Endodermal cell (in vitro differentiated cells): ENCODE data around the gene HPCAL1. TPM values are rescaled to one million over a fixed set of nuclear protein-coding genes. Genes with fewer than 3 reads are reported as not detected.
"Not testable (repeated sequence)": the region's sequence is repeated elsewhere in the genome, so short reads cannot be mapped to it uniquely, and the experiment has no call there.

ENCODE experiments used
- DNase-seq: peaks from one replicate; pipeline ENCODE4 v3.0.0-alpha.2; 2017
- H3K27ac ChIP-seq: 2 replicates; pipeline ENCODE4 v1.5.1; 2013; ENCODE audit warnings: mild to moderate bottlenecking, low read depth, low read length, moderate library complexity
- H3K27me3 ChIP-seq: 2 replicates; pipeline ENCODE4 v1.6.1; 2013; ENCODE audit warnings: mild to moderate bottlenecking, low read length, moderate library complexity; ENCODE audit not compliant: insufficient read depth, control insufficient read depth, poor library complexity, severe bottlenecking
- H3K36me3 ChIP-seq: 2 replicates; pipeline ENCODE4 v1.7.0; 2013; ENCODE audit warnings: mild to moderate bottlenecking, low read length, moderate library complexity; ENCODE audit not compliant: control insufficient read depth, insufficient read depth
- H3K4me1 ChIP-seq: one replicate; pipeline ENCODE4 v1.7.0; 2013; ENCODE audit warnings: low read length; ENCODE audit not compliant: control insufficient read depth, insufficient read depth
- H3K4me3 ChIP-seq: 2 replicates; pipeline ENCODE4 v1.5.1; 2013; ENCODE audit warnings: mild to moderate bottlenecking, low read length, moderate library complexity
- H3K9ac ChIP-seq: 2 replicates; pipeline ENCODE4 v1.6.1; 2013; ENCODE audit warnings: mild to moderate bottlenecking, low read length, moderate library complexity; ENCODE audit not compliant: poor library complexity, severe bottlenecking; ENCODE audit errors: extremely low read depth
- H3K9me3 ChIP-seq: 2 replicates; pipeline ENCODE4 v1.6.1; 2013; ENCODE audit warnings: mild to moderate bottlenecking, low read length, moderate library complexity; ENCODE audit not compliant: control insufficient read depth
- H3K27ac Mint-ChIP-seq: 2 replicates; pipeline ENCODE4 v1.8.0; 2020; ENCODE audit warnings: mixed read lengths
- H3K27me3 Mint-ChIP-seq: 2 replicates; pipeline ENCODE4 v1.8.0; 2021; ENCODE audit warnings: mild to moderate bottlenecking, mixed read lengths; ENCODE audit not compliant: insufficient read depth
- H3K36me3 Mint-ChIP-seq: 2 replicates; pipeline ENCODE4 v1.8.0; 2020; ENCODE audit warnings: low read depth, mixed read lengths
- H3K4me1 Mint-ChIP-seq: 2 replicates; pipeline ENCODE4 v1.8.0; 2020; ENCODE audit warnings: mixed read lengths
- H3K4me3 Mint-ChIP-seq: 2 replicates; pipeline ENCODE4 v1.8.0; 2020; ENCODE audit warnings: mild to moderate bottlenecking, moderate library complexity, mixed read lengths
- H3K9me3 Mint-ChIP-seq: 2 replicates; pipeline ENCODE4 v1.8.0; 2020; ENCODE audit warnings: mild to moderate bottlenecking, mixed read lengths
- WGBS, 2 experiments: methylation state at CpG; one replicate each; pipeline versions ENCODE4 v1.1.5 to v1.1.7; 2013; ENCODE audit warnings: missing lambda C conversion rate in 2 of 2, mixed read lengths in 1 of 2; ENCODE audit not compliant: insufficient coverage in 1 of 2, insufficient read length in 1 of 2; 5-methylcytosine and 5-hydroxymethylcytosine counted together
- total RNA-seq, 2 donors: library from RNA; stranded (reverse); fragmentation: NEBNext Ultra II Directional in 1 of 2; extraction: Animal tissue kit (Norgen Biotek cat#: 25700) in 1 of 2; gene quantifications; 2 replicates in 1 of 2; 3 replicates in 1 of 2; pipeline ENCODE4 v1.2.1, GENCODE V29; 2021
- TF ChIP-seq, protein P1 (sequence below): fragments of 200-600 bp; sonication (generic); conservative IDR thresholded peaks from 2 replicates; pipeline ENCODE4 v1.5.0; 2021; ENCODE audit warnings: antibody characterized with exemption, mild to moderate bottlenecking

The HPCAL1 gene
- total RNA-seq, 2 donors from 2014 or later, result 6.8 to 8.1 TPM

DNA sequence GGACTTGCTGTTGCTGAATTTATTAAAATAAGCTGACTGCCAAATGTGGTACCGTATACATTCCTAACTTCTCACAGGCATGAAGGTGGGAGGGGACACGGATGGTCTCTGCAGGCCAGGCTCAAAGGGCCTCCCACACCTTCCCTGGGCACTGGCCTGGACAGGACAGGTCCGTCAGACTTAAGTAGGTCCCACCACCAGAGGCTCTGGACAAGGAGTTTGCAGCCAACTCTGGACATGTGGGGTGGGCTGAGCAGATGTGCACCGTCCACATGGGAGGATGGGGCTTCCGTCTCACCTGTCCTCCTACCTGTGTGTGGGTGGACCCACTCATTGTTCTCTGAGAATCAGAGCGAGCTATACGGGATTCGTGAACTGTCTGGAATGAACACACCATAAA lies 137.3 kb downstream of the HPCAL1 start:
- WGBS, 2 experiments, result 92 to 96% methylated on average over 3 to 8 of the region's 8 CpGs
- Histone ChIP-seq H3K4me3 (no peak overlapping the region), H3K9me3 (no peaks in the 10 kb centered on the region), H3K36me3 (peaks cover 66% of the 10 kb centered on the region), H3K27ac (no peak overlapping the region), H3K9ac (no peak overlapping the region), H3K4me1 (no peaks in the 10 kb centered on the region), H3K27me3 (no peaks in the 10 kb centered on the region)
- Mint-ChIP-seq H3K36me3 (peaks cover 47% of the 10 kb centered on the region), H3K27ac (no peak overlapping the region), H3K27me3 (no peaks in the 10 kb centered on the region), H3K4me1 (no peaks in the 10 kb centered on the region), H3K4me3 (no peak overlapping the region), H3K9me3 (no peaks in the 10 kb centered on the region)
- TF ChIP-seq, protein P1, sequence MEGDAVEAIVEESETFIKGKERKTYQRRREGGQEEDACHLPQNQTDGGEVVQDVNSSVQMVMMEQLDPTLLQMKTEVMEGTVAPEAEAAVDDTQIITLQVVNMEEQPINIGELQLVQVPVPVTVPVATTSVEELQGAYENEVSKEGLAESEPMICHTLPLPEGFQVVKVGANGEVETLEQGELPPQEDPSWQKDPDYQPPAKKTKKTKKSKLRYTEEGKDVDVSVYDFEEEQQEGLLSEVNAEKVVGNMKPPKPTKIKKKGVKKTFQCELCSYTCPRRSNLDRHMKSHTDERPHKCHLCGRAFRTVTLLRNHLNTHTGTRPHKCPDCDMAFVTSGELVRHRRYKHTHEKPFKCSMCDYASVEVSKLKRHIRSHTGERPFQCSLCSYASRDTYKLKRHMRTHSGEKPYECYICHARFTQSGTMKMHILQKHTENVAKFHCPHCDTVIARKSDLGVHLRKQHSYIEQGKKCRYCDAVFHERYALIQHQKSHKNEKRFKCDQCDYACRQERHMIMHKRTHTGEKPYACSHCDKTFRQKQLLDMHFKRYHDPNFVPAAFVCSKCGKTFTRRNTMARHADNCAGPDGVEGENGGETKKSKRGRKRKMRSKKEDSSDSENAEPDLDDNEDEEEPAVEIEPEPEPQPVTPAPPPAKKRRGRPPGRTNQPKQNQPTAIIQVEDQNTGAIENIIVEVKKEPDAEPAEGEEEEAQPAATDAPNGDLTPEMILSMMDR, result no peak
- peak; percentile 42 for DNase-seq

DNA sequence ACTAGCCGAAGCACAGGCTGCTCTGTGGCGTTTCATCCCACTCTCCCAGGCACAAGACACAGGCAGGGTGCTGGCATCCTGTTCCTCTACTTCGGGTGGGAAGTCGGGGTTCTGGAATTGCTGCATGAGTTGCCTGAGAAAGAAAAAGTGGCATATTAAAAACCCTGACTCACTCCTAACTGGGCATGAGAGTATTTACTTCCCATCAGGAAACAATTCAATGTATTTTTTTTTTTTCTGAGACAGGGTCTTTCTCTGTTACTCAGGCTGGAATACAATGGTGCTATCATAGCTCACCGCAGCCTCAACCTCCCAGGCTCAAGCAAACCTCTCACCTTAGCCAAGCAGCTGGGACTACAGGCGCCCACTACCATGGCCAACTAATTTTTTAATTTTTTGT lies 138.0 kb downstream of the HPCAL1 start:
- DNase-seq, result no peak
- TF ChIP-seq, protein P1, result no peak
- Mint-ChIP-seq H3K36me3 (peaks cover 49% of the 10 kb centered on the region), H3K27ac (no peak overlapping the region), H3K4me1 (no peaks in the 10 kb centered on the region), H3K9me3 (no peaks in the 10 kb centered on the region), H3K4me3 (no peak overlapping the region), H3K27me3 (no peaks in the 10 kb centered on the region)
- Histone ChIP-seq H3K27ac (no peak overlapping the region), H3K27me3 (no peaks in the 10 kb centered on the region), H3K4me3 (no peak overlapping the region), H3K9ac (no peak overlapping the region), H3K36me3 (peaks cover 71% of the 10 kb centered on the region), H3K4me1 (no peaks in the 10 kb centered on the region), H3K9me3 (no peaks in the 10 kb centered on the region)
- WGBS, 2 experiments, result 83 to 96% methylated on average over 2 to 6 of the region's 6 CpGs

DNA sequence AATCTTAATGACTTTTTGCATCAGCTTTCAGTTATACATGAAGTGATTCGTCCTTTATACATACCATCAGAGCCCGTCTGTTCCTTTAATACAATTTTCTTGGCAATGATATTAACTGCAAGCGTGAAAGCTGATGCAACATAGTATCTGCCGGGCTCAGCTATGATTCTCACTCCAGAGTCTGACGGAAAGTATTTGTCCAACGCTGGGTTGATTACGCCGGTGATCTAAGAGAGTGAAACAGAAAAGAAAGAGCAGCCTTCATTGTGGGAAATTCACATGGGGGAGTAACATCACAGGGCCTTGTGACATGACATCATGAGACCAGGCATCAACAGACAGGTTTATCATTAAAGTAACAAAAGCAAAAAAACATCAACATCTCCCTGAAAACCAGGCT lies 139.2 kb downstream of the HPCAL1 start:
- no peaks in the 10 kb centered on the region for H3K4me1 ChIP-seq
- WGBS, 2 experiments, result 93 to 94% methylated on average over 7 to 8 of the region's 8 CpGs
- H3K4me3 Mint-ChIP-seq, result no peak overlapping the region

DNA sequence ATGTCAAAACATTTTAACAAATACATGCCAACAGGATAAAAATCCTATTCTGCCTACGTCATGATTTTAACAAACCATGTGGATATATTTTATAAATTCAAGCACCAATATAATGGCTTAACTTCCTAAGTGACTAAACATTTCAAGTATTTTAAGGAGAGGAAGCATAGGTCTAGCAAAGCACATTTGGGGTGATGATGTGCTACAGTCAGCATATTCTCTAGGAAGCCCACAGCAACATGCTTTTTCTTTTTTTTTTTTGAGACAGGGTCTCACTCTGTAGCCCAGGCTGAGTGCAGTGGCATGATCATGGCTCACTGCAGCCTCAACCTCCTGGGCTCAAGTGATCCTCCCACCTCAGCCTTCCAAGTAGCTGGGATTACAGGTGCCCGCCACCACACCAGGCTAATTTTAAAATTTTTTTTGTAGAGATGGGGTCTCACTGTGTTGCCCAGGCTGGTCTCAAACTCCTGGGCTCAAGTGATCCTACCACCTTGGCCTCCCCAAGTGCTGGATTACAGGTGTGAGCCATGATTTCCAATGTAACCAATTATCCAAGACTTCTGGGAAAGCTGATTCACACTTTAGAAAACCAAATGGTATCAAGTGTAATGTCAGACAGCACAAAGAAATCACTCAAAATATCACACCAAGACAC lies 139.9 kb downstream of the HPCAL1 start:
- WGBS, 2 experiments, result 83 to 100% methylated on average over 1 to 2 of the region's 2 CpGs
- H3K4me1 ChIP-seq, DNase-seq, H3K9me3 ChIP-seq, H3K27me3 ChIP-seq, H3K4me1 Mint-ChIP-seq, H3K27ac ChIP-seq, H3K4me3 Mint-ChIP-seq, H3K27me3 Mint-ChIP-seq, H3K9ac ChIP-seq, H3K9me3 Mint-ChIP-seq, H3K4me3 ChIP-seq, H3K27ac Mint-ChIP-seq: not testable (repeated sequence)
- H3K36me3 Mint-ChIP-seq, result peaks cover 49% of the 10 kb centered on the region
- peaks cover 71% of the 10 kb centered on the region for H3K36me3 ChIP-seq

More for the DNA sequence above, 139.2 kb downstream of the HPCAL1 start:
- H3K9me3 ChIP-seq, result no peaks in the 10 kb centered on the region
- H3K9ac ChIP-seq, result no peak overlapping the region
- H3K4me1 Mint-ChIP-seq, result peaks cover 6% of the 10 kb centered on the region
- H3K4me3 ChIP-seq, result no peak overlapping the region
- TF ChIP-seq, protein P1, result no peak
- H3K27me3 Mint-ChIP-seq, result no peaks in the 10 kb centered on the region
- peaks cover 49% of the 10 kb centered on the region for H3K36me3 Mint-ChIP-seq
- no peak for DNase-seq
- H3K27me3 ChIP-seq, result no peaks in the 10 kb centered on the region
- no peak overlapping the region for H3K27ac ChIP-seq
- H3K9me3 Mint-ChIP-seq, result no peaks in the 10 kb centered on the region
- H3K36me3 ChIP-seq, result peaks cover 71% of the 10 kb centered on the region
- no peak overlapping the region for H3K27ac Mint-ChIP-seq
